HEK293T (cell line): ENCODE results near the gene CNTLN.

Source experiments
- ARNT ChIP-seq: fragments of 450-650 bp; IDR thresholded peaks from 2 replicates; pipeline ENCODE4 v1.6.1; 2017; ENCODE audit warnings: mild to moderate bottlenecking
- BHLHE40 ChIP-seq: fragments of 450-650 bp; IDR thresholded peaks from 2 replicates; pipeline ENCODE4 v1.6.1; 2016; ENCODE audit warnings: mild to moderate bottlenecking, moderate library complexity, borderline replicate concordance
- HDGF ChIP-seq: fragments of 450-650 bp; IDR thresholded peaks from 2 replicates; pipeline ENCODE4 v1.6.1; 2017; ENCODE audit warnings: antibody characterized with exemption, borderline replicate concordance
- TF ChIP-seq, protein P1 (sequence below): fragments of 450-650 bp; IDR thresholded peaks from 2 replicates; pipeline ENCODE4 v1.6.1; 2016

DNA sequence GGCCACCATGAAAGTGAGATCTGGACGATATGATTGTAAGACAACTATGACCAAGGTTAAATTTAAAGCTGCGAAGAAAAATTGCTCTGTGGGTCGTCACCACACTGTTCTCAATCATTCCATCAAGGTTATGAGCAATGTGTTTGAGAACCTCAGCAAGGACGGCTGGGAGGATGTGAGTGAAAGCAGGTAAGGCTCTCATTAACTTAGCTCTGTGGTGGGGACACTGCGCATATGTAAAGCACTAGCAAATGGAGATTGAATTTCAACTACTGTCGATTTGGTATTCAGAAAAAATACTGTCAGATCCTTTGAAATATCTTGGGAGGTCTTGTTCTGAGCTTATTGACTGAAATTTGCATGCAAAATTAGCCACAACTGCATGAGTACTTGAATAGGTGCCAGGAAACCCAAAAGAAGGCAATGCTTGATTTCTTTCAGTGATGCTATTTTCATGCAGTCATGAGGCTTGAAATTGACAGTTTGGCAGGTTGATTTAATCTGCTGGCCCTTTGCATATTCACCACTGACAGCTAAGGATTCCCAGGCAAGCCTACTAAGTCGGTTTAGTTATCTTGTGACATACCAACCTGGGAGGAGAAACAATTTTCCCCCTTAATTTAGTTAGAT, 260.2 kb downstream of the CNTLN start:
- TF ChIP-seq ARNT (no peak), BHLHE40 (no peak), HDGF (no peak)
- TF ChIP-seq, protein P1, sequence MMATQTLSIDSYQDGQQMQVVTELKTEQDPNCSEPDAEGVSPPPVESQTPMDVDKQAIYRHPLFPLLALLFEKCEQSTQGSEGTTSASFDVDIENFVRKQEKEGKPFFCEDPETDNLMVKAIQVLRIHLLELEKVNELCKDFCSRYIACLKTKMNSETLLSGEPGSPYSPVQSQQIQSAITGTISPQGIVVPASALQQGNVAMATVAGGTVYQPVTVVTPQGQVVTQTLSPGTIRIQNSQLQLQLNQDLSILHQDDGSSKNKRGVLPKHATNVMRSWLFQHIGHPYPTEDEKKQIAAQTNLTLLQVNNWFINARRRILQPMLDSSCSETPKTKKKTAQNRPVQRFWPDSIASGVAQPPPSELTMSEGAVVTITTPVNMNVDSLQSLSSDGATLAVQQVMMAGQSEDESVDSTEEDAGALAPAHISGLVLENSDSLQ: no peak
